ENCODE measurements around the gene ZDHHC1.
"Not testable (repeated sequence)": the region's sequence is repeated elsewhere in the genome, so short reads cannot be mapped to it uniquely, and the experiment has no call there.

Gene ZDHHC1

DNA sequence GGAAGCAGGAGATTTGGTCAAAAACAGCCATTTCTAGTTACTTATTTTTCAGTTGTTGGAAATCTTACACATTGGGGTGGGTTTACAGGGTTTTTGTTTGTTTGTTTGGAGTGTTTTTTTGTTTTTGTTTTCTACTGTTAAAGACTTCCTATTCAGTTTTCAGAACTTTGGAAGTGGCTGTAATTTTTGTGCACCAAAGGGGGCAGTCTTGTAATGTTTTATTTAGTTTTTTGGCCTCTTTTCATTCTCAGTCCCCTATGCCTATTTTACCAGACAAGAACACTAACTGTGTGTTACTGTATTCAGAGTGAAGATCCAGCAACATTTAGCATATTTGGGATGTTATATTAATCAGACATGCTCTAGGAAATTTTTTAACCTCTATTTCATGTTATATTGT lies 43.6 kb downstream of the ZDHHC1 start:
- no peak overlapping the region for H2AFZ ChIP-seq (ENCODE audit: low read depth)
- no peak overlapping the region for H3K4me3 ChIP-seq (IDR thresholded peaks at IDR 0.05; ENCODE audit: insufficient read depth, low read depth, low read length)
- TF ChIP-seq, protein P1, sequence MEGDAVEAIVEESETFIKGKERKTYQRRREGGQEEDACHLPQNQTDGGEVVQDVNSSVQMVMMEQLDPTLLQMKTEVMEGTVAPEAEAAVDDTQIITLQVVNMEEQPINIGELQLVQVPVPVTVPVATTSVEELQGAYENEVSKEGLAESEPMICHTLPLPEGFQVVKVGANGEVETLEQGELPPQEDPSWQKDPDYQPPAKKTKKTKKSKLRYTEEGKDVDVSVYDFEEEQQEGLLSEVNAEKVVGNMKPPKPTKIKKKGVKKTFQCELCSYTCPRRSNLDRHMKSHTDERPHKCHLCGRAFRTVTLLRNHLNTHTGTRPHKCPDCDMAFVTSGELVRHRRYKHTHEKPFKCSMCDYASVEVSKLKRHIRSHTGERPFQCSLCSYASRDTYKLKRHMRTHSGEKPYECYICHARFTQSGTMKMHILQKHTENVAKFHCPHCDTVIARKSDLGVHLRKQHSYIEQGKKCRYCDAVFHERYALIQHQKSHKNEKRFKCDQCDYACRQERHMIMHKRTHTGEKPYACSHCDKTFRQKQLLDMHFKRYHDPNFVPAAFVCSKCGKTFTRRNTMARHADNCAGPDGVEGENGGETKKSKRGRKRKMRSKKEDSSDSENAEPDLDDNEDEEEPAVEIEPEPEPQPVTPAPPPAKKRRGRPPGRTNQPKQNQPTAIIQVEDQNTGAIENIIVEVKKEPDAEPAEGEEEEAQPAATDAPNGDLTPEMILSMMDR (conservative IDR thresholded peaks at IDR 0.05; ENCODE audit: low read depth, low read length) = peak; percentile 65
- no peaks in the 10 kb centered on the region for H3K36me3 ChIP-seq (ENCODE audit: insufficient read depth)
- H3K4me2 ChIP-seq = no peak overlapping the region
- no peaks in the 10 kb centered on the region for H3K27me3 ChIP-seq (ENCODE audit: insufficient read depth, low read depth)
- H3K9ac ChIP-seq = no peak overlapping the region
- no peaks in the 10 kb centered on the region for H3K4me1 ChIP-seq (ENCODE audit: low read depth, poor library complexity, severe bottlenecking)
- H3K79me2 ChIP-seq (ENCODE audit: insufficient read depth, low read depth) = no peaks in the 10 kb centered on the region
- no peak overlapping the region for H3K27ac ChIP-seq
- H4K20me1 ChIP-seq (ENCODE audit: insufficient read depth) = no peaks in the 10 kb centered on the region

DNA sequence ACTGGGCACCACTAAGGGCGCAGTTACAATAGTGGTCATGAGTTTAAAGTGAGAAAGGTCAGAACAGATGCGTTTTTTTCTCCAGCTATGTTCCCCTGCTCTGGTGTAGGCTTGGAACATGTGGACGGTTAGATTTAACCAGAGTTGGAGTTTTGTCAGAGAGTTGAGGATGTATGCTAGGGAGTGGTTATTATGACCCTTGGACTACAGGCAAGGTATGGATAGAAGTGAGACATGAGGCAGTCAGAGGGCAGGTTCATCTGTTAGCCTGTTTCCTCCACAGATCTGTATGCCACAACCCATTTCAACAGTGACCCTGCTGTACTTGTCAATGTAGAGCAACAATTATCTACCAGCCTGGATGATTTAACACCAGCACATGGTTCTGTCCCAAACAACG lies 45.6 kb downstream of the ZDHHC1 start:
- Histone ChIP-seq H3K27ac (no peak overlapping the region), H3K79me2 (ENCODE audit: insufficient read depth, low read depth) (no peaks in the 10 kb centered on the region), H2AFZ (ENCODE audit: low read depth) (no peak overlapping the region)

DNA sequence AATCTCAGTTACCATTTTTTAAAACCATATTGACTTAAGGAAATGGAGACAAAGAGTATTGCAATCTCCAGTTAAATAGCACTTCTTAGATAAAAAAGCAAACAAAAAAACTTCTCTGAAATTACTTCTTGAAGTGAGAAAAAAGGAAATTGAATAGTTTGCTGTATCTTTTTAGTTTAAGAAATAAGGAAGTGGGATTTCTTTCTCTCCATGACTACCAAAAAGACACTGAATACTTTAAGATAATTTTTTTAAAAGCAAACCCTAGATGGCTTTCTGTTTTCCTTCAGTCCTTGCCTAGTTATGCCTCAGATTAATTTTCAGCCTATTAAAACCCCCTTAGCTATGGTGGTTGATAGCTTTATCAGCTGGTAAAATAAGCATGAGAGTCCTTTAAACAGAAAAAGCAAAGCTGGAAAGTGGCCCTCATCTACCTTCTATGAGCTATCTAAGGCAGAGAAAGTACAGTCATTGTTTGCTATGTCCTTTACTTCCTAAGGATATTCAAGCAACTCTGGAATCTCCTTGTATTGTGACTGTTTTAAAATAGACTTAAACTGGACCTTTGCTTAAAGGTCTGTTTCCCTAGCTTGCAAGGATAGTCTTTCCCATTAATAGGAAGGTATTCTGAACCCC lies 51.6 kb downstream of the ZDHHC1 start:
- Histone ChIP-seq H3K36me3 (ENCODE audit: insufficient read depth) (no peaks in the 10 kb centered on the region), H3K27me3 (ENCODE audit: insufficient read depth, low read depth) (no peaks in the 10 kb centered on the region), H3K4me1 (ENCODE audit: low read depth, poor library complexity, severe bottlenecking) (no peaks in the 10 kb centered on the region), H3K4me2 (no peak overlapping the region), H3K9ac (no peak overlapping the region), H3K79me2 (ENCODE audit: insufficient read depth, low read depth) (no peaks in the 10 kb centered on the region), H4K20me1 (ENCODE audit: insufficient read depth) (no peaks in the 10 kb centered on the region), H3K27ac (no peak overlapping the region), H3K4me3 (IDR thresholded peaks at IDR 0.05; ENCODE audit: insufficient read depth, low read depth, low read length) (no peak overlapping the region), H2AFZ (ENCODE audit: low read depth) (no peak overlapping the region)
- TF ChIP-seq, protein P1 (conservative IDR thresholded peaks at IDR 0.05; ENCODE audit: low read depth, low read length) = no peak

More for the DNA sequence above, 45.6 kb downstream of the ZDHHC1 start:
- Histone ChIP-seq H3K36me3 (ENCODE audit: insufficient read depth) (no peaks in the 10 kb centered on the region), H3K9ac (no peak overlapping the region), H3K4me1 (ENCODE audit: low read depth, poor library complexity, severe bottlenecking) (no peaks in the 10 kb centered on the region), H3K4me3 (IDR thresholded peaks at IDR 0.05; ENCODE audit: insufficient read depth, low read depth, low read length) (no peak overlapping the region), H3K4me2 (no peak overlapping the region), H4K20me1 (ENCODE audit: insufficient read depth) (no peaks in the 10 kb centered on the region), H3K27me3 (ENCODE audit: insufficient read depth, low read depth) (no peaks in the 10 kb centered on the region)
- TF ChIP-seq, protein P1 (conservative IDR thresholded peaks at IDR 0.05; ENCODE audit: low read depth, low read length) = no peak

DNA sequence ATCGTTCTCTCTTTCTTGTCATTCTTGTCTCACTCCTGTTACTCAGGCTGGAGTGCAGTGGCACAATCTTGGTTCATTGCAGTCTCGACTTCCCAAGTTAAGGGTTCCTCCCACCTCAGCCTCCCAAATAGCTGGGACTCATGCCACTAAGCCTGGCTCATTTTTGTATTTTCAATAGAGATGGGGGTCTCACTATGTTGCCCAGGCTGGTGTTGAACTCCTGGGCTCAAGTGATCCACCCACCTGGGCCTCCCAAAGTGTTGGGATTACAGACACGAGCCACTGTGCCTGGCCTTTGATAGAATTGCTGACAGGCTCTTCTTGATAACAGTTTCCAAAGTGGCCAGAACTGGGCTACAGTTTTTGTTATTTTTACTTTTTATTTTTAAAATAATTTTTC lies 55.2 kb downstream of the ZDHHC1 start:
- Histone ChIP-seq H3K36me3 (ENCODE audit: insufficient read depth) (no peaks in the 10 kb centered on the region), H3K79me2 (ENCODE audit: insufficient read depth, low read depth) (no peaks in the 10 kb centered on the region), H2AFZ (ENCODE audit: low read depth) (no peak overlapping the region), H4K20me1 (ENCODE audit: insufficient read depth) (no peaks in the 10 kb centered on the region), H3K4me3 (IDR thresholded peaks at IDR 0.05; ENCODE audit: insufficient read depth, low read depth, low read length) (no peak overlapping the region), H3K4me2 (no peak overlapping the region), H3K27me3 (ENCODE audit: insufficient read depth, low read depth) (no peaks in the 10 kb centered on the region), H3K9ac (no peak overlapping the region), H3K27ac (no peak overlapping the region), H3K4me1 (ENCODE audit: low read depth, poor library complexity, severe bottlenecking) (no peaks in the 10 kb centered on the region)
- TF ChIP-seq, protein P1 (conservative IDR thresholded peaks at IDR 0.05; ENCODE audit: low read depth, low read length) = no peak

DNA sequence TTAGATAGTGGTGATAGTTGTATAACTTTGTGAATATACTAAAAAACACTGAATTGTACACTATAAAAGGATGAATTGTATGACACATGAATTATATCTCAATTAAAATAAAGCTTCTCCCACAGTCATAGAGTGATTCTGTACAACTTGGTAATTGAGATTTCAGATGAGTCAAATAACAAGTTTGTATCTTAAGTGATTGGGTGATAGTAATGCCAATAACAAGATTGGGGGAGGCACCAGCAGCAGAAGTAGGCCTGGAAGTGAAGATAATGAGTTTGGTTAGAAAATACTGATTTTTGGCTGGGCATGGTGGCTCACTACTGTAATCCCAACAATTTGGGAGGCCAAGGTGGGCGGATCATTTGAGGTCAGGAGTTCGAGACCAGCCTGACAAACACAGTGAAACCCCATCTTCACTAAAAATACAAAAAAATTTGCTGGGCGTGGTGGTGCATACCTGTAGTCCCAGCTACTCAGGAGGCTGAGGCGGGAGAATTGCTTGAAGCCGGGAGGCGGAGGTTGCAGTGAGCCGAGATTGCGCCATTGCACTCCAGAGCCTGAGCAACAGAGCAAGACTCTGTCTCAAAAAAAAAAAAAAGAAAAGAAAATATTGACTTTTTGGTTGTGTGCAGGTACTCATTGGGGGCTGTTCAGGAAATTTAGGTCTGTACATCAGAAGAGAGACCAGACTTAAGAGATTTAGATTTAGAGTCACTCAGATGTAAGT lies 56.6 kb downstream of the ZDHHC1 start:
- not testable (repeated sequence) for H3K79me2 ChIP-seq (ENCODE audit: insufficient read depth, low read depth); H3K4me1 ChIP-seq (ENCODE audit: low read depth, poor library complexity, severe bottlenecking); H3K4me2 ChIP-seq; H3K36me3 ChIP-seq (ENCODE audit: insufficient read depth); H3K4me3 ChIP-seq (IDR thresholded peaks at IDR 0.05; ENCODE audit: insufficient read depth, low read depth, low read length); H2AFZ ChIP-seq (ENCODE audit: low read depth); H3K27ac ChIP-seq; H3K27me3 ChIP-seq (ENCODE audit: insufficient read depth, low read depth); H4K20me1 ChIP-seq (ENCODE audit: insufficient read depth); H3K9ac ChIP-seq
